ENCODE results near the gene M1AP.
A peak's percentile ranks its signal among the peaks of the same experiment; 100 is the strongest.

The M1AP gene

DNA sequence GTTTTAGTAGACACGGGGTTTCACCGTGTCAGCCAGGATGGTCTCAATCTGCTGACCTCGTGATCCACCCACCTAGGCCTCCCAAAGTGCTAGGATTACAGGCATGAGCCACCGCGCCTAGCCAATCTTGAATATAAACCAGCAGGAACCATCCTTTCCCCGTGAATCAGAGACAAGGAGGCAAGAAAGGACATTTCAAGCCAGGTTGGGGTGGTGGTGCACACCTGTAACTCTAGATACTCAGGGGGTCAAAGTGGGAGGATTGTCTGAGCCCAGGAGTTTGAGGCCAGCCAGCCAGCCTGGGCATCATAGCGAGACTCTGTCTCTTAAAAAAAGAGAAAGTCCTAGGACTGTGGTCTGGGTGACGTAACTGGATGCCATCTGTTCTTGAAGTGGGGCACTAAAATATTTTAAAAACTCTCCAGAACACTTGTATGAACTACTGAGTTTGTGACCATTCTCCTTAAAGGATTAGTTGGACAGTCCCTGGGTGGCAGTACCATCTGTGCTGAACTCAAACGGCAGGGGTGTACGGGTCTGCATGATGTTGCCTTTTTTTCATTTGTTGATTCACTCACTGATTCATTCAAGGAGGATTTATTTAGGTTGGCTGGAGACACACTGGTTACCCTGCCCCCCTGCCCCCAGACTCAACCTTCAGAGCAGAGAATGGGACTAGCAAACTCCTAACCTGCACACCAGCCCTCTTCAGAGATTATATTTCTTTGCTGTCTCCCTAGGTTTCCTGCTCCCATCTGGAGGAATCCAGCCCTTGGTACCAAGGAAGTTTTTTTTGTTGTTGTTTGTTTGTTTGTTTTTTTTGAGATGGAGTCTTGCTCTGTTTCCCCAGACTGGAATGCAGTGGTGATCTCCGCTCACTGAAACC lies 136.8 kb downstream of the M1AP start:
- no peaks in the 10 kb centered on the region for H3K9me3 Mint-ChIP-seq
- peaks cover 40% of the 10 kb centered on the region for H3K4me1 Mint-ChIP-seq (ENCODE audit: low read depth)
- H3K4me3 Mint-ChIP-seq = no peak overlapping the region
- H3K36me3 Mint-ChIP-seq (ENCODE audit: low read depth) = peaks cover 10% of the 10 kb centered on the region
- H3K27me3 Mint-ChIP-seq = peaks cover 48% of the 10 kb centered on the region
- no peak overlapping the region for H3K27ac Mint-ChIP-seq

- H3K27ac Mint-ChIP-seq = no peak overlapping the region
- peaks cover 40% of the 10 kb centered on the region for H3K27me3 Mint-ChIP-seq
- no peaks in the 10 kb centered on the region for H3K9me3 Mint-ChIP-seq
- peaks cover 39% of the 10 kb centered on the region for H3K4me1 Mint-ChIP-seq (ENCODE audit: low read depth)
- H3K36me3 Mint-ChIP-seq (ENCODE audit: low read depth) = peaks cover 19% of the 10 kb centered on the region
- no peak overlapping the region for H3K4me3 Mint-ChIP-seq
Observed at GRCh38 chr2:74510272-74510671, 137.9 kb downstream of the M1AP start.

DNA sequence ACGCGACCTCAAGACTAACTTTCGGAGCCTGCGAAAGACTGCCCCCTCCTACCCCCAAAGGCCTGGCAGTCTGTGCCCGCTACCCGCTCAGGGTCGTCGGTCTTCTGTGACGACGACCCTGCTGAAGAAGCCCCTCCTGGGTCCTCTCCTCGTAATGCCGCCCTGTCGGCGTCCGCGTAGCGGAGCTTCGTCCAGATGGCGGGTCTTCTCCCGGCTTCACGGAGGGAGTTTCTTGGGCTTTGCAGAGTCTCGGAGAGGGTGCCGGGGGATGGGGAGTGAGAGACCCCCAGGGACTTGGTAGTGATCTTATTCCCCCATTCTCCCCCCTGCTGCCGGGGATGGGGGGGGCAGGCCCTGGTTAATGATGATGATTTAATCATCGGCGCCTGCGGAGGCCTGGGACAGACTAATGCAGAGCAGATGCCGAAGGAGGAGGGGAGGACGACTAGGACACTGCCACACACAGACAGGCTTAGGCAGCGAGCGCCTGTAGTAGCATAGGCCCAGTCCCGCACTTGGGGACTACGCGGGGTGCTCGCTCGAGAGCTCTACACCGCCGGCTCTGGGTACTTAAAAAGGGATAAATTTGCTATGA lies 140.1 kb downstream of the M1AP start:
- Mint-ChIP-seq H3K4me3 (peak overlapping the region; percentile 98), H3K36me3 (ENCODE audit: low read depth) (peaks cover 28% of the 10 kb centered on the region), H3K4me1 (ENCODE audit: low read depth) (peaks cover 49% of the 10 kb centered on the region), H3K9me3 (no peaks in the 10 kb centered on the region), H3K27me3 (peaks cover 46% of the 10 kb centered on the region), H3K27ac (peak overlapping the region; percentile 99)

Measured in stimulated activated naive CD8-positive, alpha-beta T cell treated with anti-CD3 and anti-CD28 coated beads, Interleukin-15, Interleukin-2, amounts not matched to agents 100 ng/mL and 50 ng/mL, for 24 hours (primary cell).